Measurements from ENCODE around the gene HTR2A. TPM values are rescaled to one million over a fixed set of nuclear protein-coding genes. Genes with fewer than 3 reads are reported as not detected.

Gene HTR2A
- total RNA-seq, 1 donor from 2014 or later: not detected

DNA sequence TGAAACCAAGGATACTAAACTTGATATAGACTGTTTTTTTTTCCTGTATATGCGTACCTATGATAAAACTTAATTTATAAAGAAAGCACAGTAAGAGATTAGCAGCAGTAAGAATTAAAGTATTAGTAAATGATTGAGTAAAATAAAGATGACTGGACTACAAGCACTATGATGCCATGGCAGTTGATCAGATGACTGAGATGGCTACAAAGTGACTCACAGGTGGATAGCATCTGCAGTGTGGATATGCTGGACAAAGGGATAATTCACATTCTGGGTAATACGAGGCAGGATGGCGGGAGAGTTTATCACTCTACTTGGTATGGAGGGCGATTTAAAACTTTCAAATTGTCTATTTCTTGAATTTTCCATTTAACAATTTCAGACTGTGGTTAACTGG is 11.8 kb downstream of the HTR2A start:
- H3K9me3 Mint-ChIP-seq (ENCODE audit: unreplicated experiment): peaks cover 6% of the 10 kb centered on the region
- DNase-seq (ENCODE audit: low read depth) (no peak), FAIRE-seq (no peak)
- no peaks in the 10 kb centered on the region for H3K36me3 ChIP-seq (ENCODE audit: insufficient read depth, low read length)
- H4K20me1 ChIP-seq (ENCODE audit: insufficient read depth, low read length): no peaks in the 10 kb centered on the region
- no peak overlapping the region for H3K9ac ChIP-seq (ENCODE audit: low read length)
- no peak overlapping the region for H2AFZ ChIP-seq (ENCODE audit: low read depth, low read length)
- no peaks in the 10 kb centered on the region for H3K79me2 ChIP-seq (ENCODE audit: insufficient read depth, low read length)
- peaks cover 6% of the 10 kb centered on the region for H3K4me1 Mint-ChIP-seq (ENCODE audit: low read depth, unreplicated experiment)
- peaks cover 3% of the 10 kb centered on the region for H3K9me3 ChIP-seq (ENCODE audit: insufficient read depth, low read depth, low read length)
- H3K4me2 ChIP-seq (ENCODE audit: low read length): no peak overlapping the region
- H3K4me3 ChIP-seq (ENCODE audit: insufficient read depth, low read depth, low read length): no peak overlapping the region
- no peaks in the 10 kb centered on the region for H3K4me1 ChIP-seq (ENCODE audit: insufficient read depth, low read length)
- TF ChIP-seq EZH2 (IDR thresholded peaks at IDR 0.05; ENCODE audit: insufficient read depth, low read length): no peak
- TF ChIP-seq, protein P1, sequence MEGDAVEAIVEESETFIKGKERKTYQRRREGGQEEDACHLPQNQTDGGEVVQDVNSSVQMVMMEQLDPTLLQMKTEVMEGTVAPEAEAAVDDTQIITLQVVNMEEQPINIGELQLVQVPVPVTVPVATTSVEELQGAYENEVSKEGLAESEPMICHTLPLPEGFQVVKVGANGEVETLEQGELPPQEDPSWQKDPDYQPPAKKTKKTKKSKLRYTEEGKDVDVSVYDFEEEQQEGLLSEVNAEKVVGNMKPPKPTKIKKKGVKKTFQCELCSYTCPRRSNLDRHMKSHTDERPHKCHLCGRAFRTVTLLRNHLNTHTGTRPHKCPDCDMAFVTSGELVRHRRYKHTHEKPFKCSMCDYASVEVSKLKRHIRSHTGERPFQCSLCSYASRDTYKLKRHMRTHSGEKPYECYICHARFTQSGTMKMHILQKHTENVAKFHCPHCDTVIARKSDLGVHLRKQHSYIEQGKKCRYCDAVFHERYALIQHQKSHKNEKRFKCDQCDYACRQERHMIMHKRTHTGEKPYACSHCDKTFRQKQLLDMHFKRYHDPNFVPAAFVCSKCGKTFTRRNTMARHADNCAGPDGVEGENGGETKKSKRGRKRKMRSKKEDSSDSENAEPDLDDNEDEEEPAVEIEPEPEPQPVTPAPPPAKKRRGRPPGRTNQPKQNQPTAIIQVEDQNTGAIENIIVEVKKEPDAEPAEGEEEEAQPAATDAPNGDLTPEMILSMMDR (IDR thresholded peaks at IDR 0.05; ENCODE audit: insufficient read depth, low read depth, low read length): no peak
- peaks cover 2% of the 10 kb centered on the region for H3K27me3 Mint-ChIP-seq (ENCODE audit: low read depth, unreplicated experiment)
- H3K27me3 ChIP-seq (ENCODE audit: insufficient read depth, low read length): no peaks in the 10 kb centered on the region
- no peak overlapping the region for H3K4me3 Mint-ChIP-seq (ENCODE audit: unreplicated experiment)
- no peak overlapping the region for H3K27ac ChIP-seq (ENCODE audit: low read depth, low read length)
- no peaks in the 10 kb centered on the region for H3K36me3 Mint-ChIP-seq (ENCODE audit: low read depth, unreplicated experiment)
- peak overlapping the region; percentile 51 for H3K27ac Mint-ChIP-seq (ENCODE audit: unreplicated experiment)

DNA sequence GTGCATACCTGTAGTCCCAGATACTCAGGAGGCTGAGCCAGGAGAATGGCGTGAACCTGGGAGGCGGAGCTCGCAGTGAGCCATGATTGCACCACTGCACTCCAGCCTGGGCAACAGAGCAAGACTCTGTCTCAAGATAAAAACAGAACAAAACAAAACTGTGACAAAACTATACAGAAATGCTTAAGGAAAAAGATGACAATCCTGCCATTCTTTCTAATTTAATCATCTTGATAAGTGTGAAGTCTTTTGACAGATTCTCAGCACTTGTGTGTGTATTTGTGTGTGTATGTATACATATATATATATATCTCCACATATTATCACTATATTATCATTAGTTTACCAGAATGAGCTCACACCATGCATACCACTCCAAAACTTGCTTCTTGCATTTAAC is 12.3 kb downstream of the HTR2A start:
- Mint-ChIP-seq H3K36me3 (ENCODE audit: low read depth, unreplicated experiment) (no peaks in the 10 kb centered on the region), H3K4me1 (ENCODE audit: low read depth, unreplicated experiment) (peaks cover 6% of the 10 kb centered on the region), H3K4me3 (ENCODE audit: unreplicated experiment) (no peak overlapping the region), H3K9me3 (ENCODE audit: unreplicated experiment) (peaks cover 3% of the 10 kb centered on the region), H3K27me3 (ENCODE audit: low read depth, unreplicated experiment) (no peaks in the 10 kb centered on the region), H3K27ac (ENCODE audit: unreplicated experiment) (no peak overlapping the region)
- Histone ChIP-seq H4K20me1 (ENCODE audit: insufficient read depth, low read length) (no peaks in the 10 kb centered on the region), H3K27me3 (ENCODE audit: insufficient read depth, low read length) (no peaks in the 10 kb centered on the region), H3K9ac (ENCODE audit: low read length) (no peak overlapping the region), H3K27ac (ENCODE audit: low read depth, low read length) (no peak overlapping the region), H2AFZ (ENCODE audit: low read depth, low read length) (no peak overlapping the region), H3K36me3 (ENCODE audit: insufficient read depth, low read length) (no peaks in the 10 kb centered on the region), H3K9me3 (ENCODE audit: insufficient read depth, low read depth, low read length) (peaks cover 3% of the 10 kb centered on the region), H3K4me3 (ENCODE audit: insufficient read depth, low read depth, low read length) (no peak overlapping the region), H3K4me1 (ENCODE audit: insufficient read depth, low read length) (no peaks in the 10 kb centered on the region), H3K79me2 (ENCODE audit: insufficient read depth, low read length) (no peaks in the 10 kb centered on the region), H3K4me2 (ENCODE audit: low read length) (no peak overlapping the region)
- no peak for DNase-seq (ENCODE audit: low read depth)
- no peak for TF ChIP-seq EZH2 (IDR thresholded peaks at IDR 0.05; ENCODE audit: insufficient read depth, low read length)
- TF ChIP-seq, protein P1 (IDR thresholded peaks at IDR 0.05; ENCODE audit: insufficient read depth, low read depth, low read length): no peak
- no peak for FAIRE-seq

DNA sequence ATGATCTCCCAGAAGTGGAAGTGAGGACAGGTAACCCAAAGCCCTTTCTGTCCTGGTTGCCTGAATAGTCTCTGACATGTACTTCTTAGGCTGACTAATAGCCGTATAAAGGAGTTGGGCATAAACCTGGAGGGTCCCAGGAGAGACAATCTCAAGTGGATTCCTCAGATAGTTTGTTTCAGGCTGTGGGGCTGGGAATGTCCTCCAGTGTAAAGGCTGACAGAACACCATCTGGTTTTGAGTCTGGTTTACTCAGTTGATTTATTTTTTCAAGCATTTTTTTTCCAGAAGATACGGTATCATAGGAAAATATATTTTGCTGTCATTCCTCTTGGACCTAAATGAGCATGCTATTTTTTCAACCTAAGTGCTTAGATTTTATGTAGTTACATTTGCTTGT is 15.2 kb downstream of the HTR2A start:
- Mint-ChIP-seq H3K27me3 (ENCODE audit: low read depth, unreplicated experiment) (peaks cover 3% of the 10 kb centered on the region), H3K36me3 (ENCODE audit: low read depth, unreplicated experiment) (no peaks in the 10 kb centered on the region), H3K27ac (ENCODE audit: unreplicated experiment) (no peak overlapping the region), H3K4me1 (ENCODE audit: low read depth, unreplicated experiment) (peaks cover 10% of the 10 kb centered on the region), H3K4me3 (ENCODE audit: unreplicated experiment) (no peak overlapping the region), H3K9me3 (ENCODE audit: unreplicated experiment) (peaks cover 2% of the 10 kb centered on the region)
- DNase-seq (ENCODE audit: low read depth) (no peak), FAIRE-seq (no peak)
- no peak overlapping the region for H3K4me2 ChIP-seq (ENCODE audit: low read length)
- H3K9me3 ChIP-seq (ENCODE audit: insufficient read depth, low read depth, low read length): peaks cover 3% of the 10 kb centered on the region
- no peak overlapping the region for H3K27ac ChIP-seq (ENCODE audit: low read depth, low read length)
- no peaks in the 10 kb centered on the region for H3K79me2 ChIP-seq (ENCODE audit: insufficient read depth, low read length)
- H4K20me1 ChIP-seq (ENCODE audit: insufficient read depth, low read length): no peaks in the 10 kb centered on the region
- no peak overlapping the region for H3K9ac ChIP-seq (ENCODE audit: low read length)
- no peaks in the 10 kb centered on the region for H3K36me3 ChIP-seq (ENCODE audit: insufficient read depth, low read length)
- no peak overlapping the region for H3K4me3 ChIP-seq (ENCODE audit: insufficient read depth, low read depth, low read length)
- H3K4me1 ChIP-seq (ENCODE audit: insufficient read depth, low read length): no peaks in the 10 kb centered on the region
- peaks cover 3% of the 10 kb centered on the region for H3K27me3 ChIP-seq (ENCODE audit: insufficient read depth, low read length)
- no peak for TF ChIP-seq EZH2 (IDR thresholded peaks at IDR 0.05; ENCODE audit: insufficient read depth, low read length)
- TF ChIP-seq, protein P1 (IDR thresholded peaks at IDR 0.05; ENCODE audit: insufficient read depth, low read depth, low read length): no peak
- no peak overlapping the region for H2AFZ ChIP-seq (ENCODE audit: low read depth, low read length)
